SU-DHL-6 (cell line): ENCODE measurements around the gene COG6.

Experiments
- H2AFZ ChIP-seq: fragments of 200-600 bp; sonication (generic); 2 replicates; pipeline ENCODE4 v1.6.1; 2014; ENCODE audit warnings: low read depth, mild to moderate bottlenecking, moderate library complexity, mixed read lengths, antibody characterized with exemption, low read length; ENCODE audit not compliant: severe bottlenecking
- H3F3A ChIP-seq: fragments of 200-600 bp; shearing (Covaris generic); 2 replicates; pipeline ENCODE4 v1.6.0; 2016; ENCODE audit warnings: antibody characterized with exemption, mild to moderate bottlenecking; ENCODE audit not compliant: insufficient read depth
- H3K27ac ChIP-seq: fragments of 200-600 bp; sonication (generic); 2 replicates; pipeline ENCODE4 v1.5.1; 2016; ENCODE audit warnings: low read depth, mild to moderate bottlenecking, low read length, moderate library complexity, mixed read lengths
- H3K27me3 ChIP-seq: fragments of 200-600 bp; sonication (generic), shearing (Covaris generic); 2 replicates; pipeline ENCODE4 v1.6.0; 2014; ENCODE audit warnings: mild to moderate bottlenecking, low read length
- H3K36me3 ChIP-seq: fragments of 200-600 bp; sonication (generic); 2 replicates; pipeline ENCODE4 v1.6.1; 2014; ENCODE audit warnings: mild to moderate bottlenecking, low read length, mixed read lengths
- H3K4me2 ChIP-seq: fragments of 300-600, 200-600 bp; shearing (Covaris generic), sonication (generic); 2 replicates; pipeline ENCODE4 v1.6.0; 2014; ENCODE audit warnings: low read length, low read depth, mild to moderate bottlenecking; ENCODE audit not compliant: poor library complexity, severe bottlenecking
- H3K4me3 ChIP-seq: fragments of 200-600 bp; sonication (generic); 2 replicates; pipeline ENCODE4 v1.5.1; 2014; ENCODE audit warnings: antibody characterized with exemption, low read length, mild to moderate bottlenecking, mixed read lengths; ENCODE audit not compliant: insufficient read depth, poor library complexity, severe bottlenecking
- H3K79me2 ChIP-seq: fragments of 200-600 bp; sonication (generic); 2 replicates; pipeline ENCODE4 v1.6.1; 2014; ENCODE audit warnings: mild to moderate bottlenecking, low read length, moderate library complexity; ENCODE audit not compliant: insufficient read depth
- H3K9ac ChIP-seq: fragments of 200-600 bp; sonication (generic); 2 replicates; pipeline ENCODE4 v1.7.0; 2014; ENCODE audit warnings: mild to moderate bottlenecking, low read length
- H3K9me2 ChIP-seq: fragments of 200-600 bp; sonication (generic); replicated peaks from 2 replicates; pipeline ENCODE4 v1.6.1; 2014; ENCODE audit warnings: low read length; ENCODE audit not compliant: insufficient read depth
- H3K9me3 ChIP-seq: fragments of 200-600 bp; sonication (generic); 2 replicates; pipeline ENCODE4 v1.6.1; 2014; ENCODE audit warnings: low read length, mixed read lengths; ENCODE audit not compliant: insufficient read depth
- H4K20me1 ChIP-seq: fragments of 200-600 bp; sonication (generic); 2 replicates; pipeline ENCODE4 v1.6.1; 2014; ENCODE audit warnings: low read depth, mild to moderate bottlenecking, antibody characterized with exemption, low read length, moderate library complexity, mixed read lengths
- CTCF ChIP-seq: fragments of 200-600 bp; sonication (generic); IDR thresholded peaks from one replicate; pipeline ENCODE4 v1.5.1; 2017; ENCODE audit warnings: antibody characterized with exemption, mild to moderate bottlenecking, low read length, moderate library complexity; ENCODE audit not compliant: insufficient read depth, poor library complexity, severe bottlenecking
- EZH2phosphoT487 ChIP-seq: fragments of 200-600 bp; sonication (generic), shearing (Covaris generic); conservative IDR thresholded peaks from 2 replicates; pipeline ENCODE4 v1.6.1; 2018; ENCODE audit warnings: mild to moderate bottlenecking, antibody characterized with exemption, low read length, moderate library complexity, mixed read lengths

The COG6 gene

GRCh38 chr13:39612023-39612637, 43.3 kb upstream of the COG6 start:
- Histone ChIP-seq H3K27ac (no peak overlapping the region), H3K9me2 (no peaks in the 10 kb centered on the region), H3K9me3 (no peaks in the 10 kb centered on the region), H3F3A (no peaks in the 10 kb centered on the region), H4K20me1 (no peaks in the 10 kb centered on the region), H3K9ac (no peak overlapping the region), H3K36me3 (no peaks in the 10 kb centered on the region), H3K79me2 (no peaks in the 10 kb centered on the region), H3K4me2 (no peak overlapping the region), H3K4me3 (no peak overlapping the region), H2AFZ (no peak overlapping the region), H3K27me3 (no peaks in the 10 kb centered on the region)
- peak; percentile 78 for TF ChIP-seq CTCF
- no peak for TF ChIP-seq EZH2phosphoT487

GRCh38 chr13:39616087-39616694, 39.3 kb upstream of the COG6 start:
- H3K9me2 ChIP-seq: no peaks in the 10 kb centered on the region

GRCh38 chr13:39618561-39618960, 36.9 kb upstream of the COG6 start:
- Histone ChIP-seq H4K20me1 (no peaks in the 10 kb centered on the region), H2AFZ (no peak overlapping the region), H3K27me3 (no peaks in the 10 kb centered on the region), H3F3A (no peaks in the 10 kb centered on the region), H3K36me3 (no peaks in the 10 kb centered on the region), H3K4me3 (no peak overlapping the region), H3K4me2 (no peak overlapping the region), H3K9me2 (no peaks in the 10 kb centered on the region), H3K9me3 (no peaks in the 10 kb centered on the region), H3K9ac (no peak overlapping the region), H3K27ac (no peak overlapping the region), H3K79me2 (no peaks in the 10 kb centered on the region)
- TF ChIP-seq EZH2phosphoT487 (no peak), CTCF (no peak)

More at GRCh38 chr13:39616087-39616694, 39.3 kb upstream of the COG6 start:
- no peaks in the 10 kb centered on the region for H3F3A ChIP-seq
- H3K9ac ChIP-seq: no peak overlapping the region
- H3K9me3 ChIP-seq: no peaks in the 10 kb centered on the region
- no peaks in the 10 kb centered on the region for H3K27me3 ChIP-seq
- no peak overlapping the region for H3K4me2 ChIP-seq
- no peaks in the 10 kb centered on the region for H4K20me1 ChIP-seq
- no peaks in the 10 kb centered on the region for H3K79me2 ChIP-seq
- no peaks in the 10 kb centered on the region for H3K36me3 ChIP-seq
- no peak overlapping the region for H3K4me3 ChIP-seq
- no peak overlapping the region for H3K27ac ChIP-seq
- H2AFZ ChIP-seq: no peak overlapping the region
- TF ChIP-seq EZH2phosphoT487 (no peak), CTCF (peak; percentile 66)
